K562 (cell line): ENCODE data around the gene MALAT1. TPM values are rescaled to one million over a fixed set of nuclear protein-coding genes. Genes with fewer than 3 reads are reported as not detected.

Source experiments
- AFF4 ChIP-seq: sonication (generic); formaldehyde crosslinking; IDR thresholded peaks from 2 replicates; pipeline ENCODE4 v1.8.0; 2023; ENCODE audit warnings: mild to moderate bottlenecking, missing genetic modification reagents
- ARID1B ChIP-seq: fragments of 450-650 bp; IDR thresholded peaks from 2 replicates; pipeline ENCODE4 v1.6.1; 2016; ENCODE audit warnings: antibody characterized with exemption, mild to moderate bottlenecking, inconsistent platforms
- ARNT ChIP-seq, 2 experiments: fragments of 450-650 bp; IDR thresholded peaks; 2 replicates each; pipeline ENCODE4 v1.6.1; 2016; ENCODE audit warnings: mild to moderate bottlenecking in 1 of 2
- CEBPB ChIP-seq: fragments of 450-650 bp; IDR thresholded peaks from 2 replicates; pipeline ENCODE4 v1.6.1; 2016; ENCODE audit warnings: missing genetic modification characterization, missing compliant biosample characterization
- GABPB2 ChIP-seq: fragments of 250-450 bp; sonication (Bioruptor Pico); conservative IDR thresholded peaks from 2 replicates; pipeline ENCODE4 v1.5.1; 2021; ENCODE audit warnings: mild to moderate bottlenecking
- JUN ChIP-seq, 2 experiments: sonication (generic) in 1 of 2; formaldehyde crosslinking in 1 of 2; IDR thresholded peaks; 2 replicates each; pipeline versions ENCODE4 v1.6.1 to v1.8.0; 2012 to 2022; ENCODE audit warnings: borderline replicate concordance in 2 of 2, mild to moderate bottlenecking in 2 of 2, improper control_type of control experiment in 1 of 2, low read depth in 1 of 2, low read length in 1 of 2, missing genetic modification reagents in 1 of 2
- RBFOX2 ChIP-seq: fragments of 200-400 bp; formaldehyde crosslinking; IDR thresholded peaks from 2 replicates; pipeline ENCODE4 v1.6.1; 2017; ENCODE audit warnings: low read depth, mild to moderate bottlenecking, low read length, moderate library complexity
- SNIP1 ChIP-seq: fragments of 450-650 bp; IDR thresholded peaks from 2 replicates; pipeline ENCODE4 v1.7.1; 2017; ENCODE audit warnings: low read depth, mild to moderate bottlenecking
- ZNF184 ChIP-seq: sonication (generic); formaldehyde crosslinking; IDR thresholded peaks from 2 replicates; pipeline ENCODE4 v1.5.0; 2020; ENCODE audit warnings: missing genetic modification reagents
- ZNF41 ChIP-seq: fragments of 250-450 bp; sonication (Bioruptor Pico); conservative IDR thresholded peaks from 2 replicates; pipeline ENCODE4 v1.4.0; 2020; ENCODE audit warnings: mild to moderate bottlenecking
- polyA plus RNA-seq, 8 experiments: library from polyadenylated mRNA; depleted of rRNA in 4 of 8; stranded (reverse) in 5 of 8; unstranded in 3 of 8; fragments of >200 nt; fragmentation: Nextera tagmentation in 2 of 8; fragmentation: Illumina TruSeq in 1 of 8; extraction: Ambion mirVana in 2 of 8; extraction: Trizol in 1 of 8; gene quantifications; 2 replicates each; pipeline versions ENCODE4 v1.2.1 to v1.2.3, GENCODE V29; 2011 to 2014; ENCODE audit warnings: inconsistent platforms in 1 of 8, missing spikeins in 1 of 8
- total RNA-seq, 7 experiments: library from RNA; depleted of rRNA in 6 of 7; stranded (reverse); fragments of >200 nt in 6 of 7; fragmentation: Illumina TruSeq in 2 of 7; extraction: Trizol in 2 of 7; gene quantifications; 2 replicates each; pipeline versions ENCODE4 v1.2.1 to v1.2.3, GENCODE V29; 2011 to 2021; ENCODE audit warnings: low replicate concordance in 1 of 7
- TF ChIP-seq, protein P1 (sequence below), 2 experiments: fragments of 450-650 bp in 1 of 2; sonication (generic) in 1 of 2; formaldehyde crosslinking; conservative IDR thresholded peaks; 2 replicates each; pipeline versions ENCODE4 v1.4.0 to v1.8.1; 2020 to 2022; ENCODE audit warnings: mild to moderate bottlenecking in 1 of 2, missing genetic modification reagents in 1 of 2
- TF ChIP-seq, protein P2 (sequence below): sonication (generic); formaldehyde crosslinking; IDR thresholded peaks from 2 replicates; pipeline ENCODE4 v1.8.1; 2023; ENCODE audit warnings: mild to moderate bottlenecking, missing genetic modification reagents, moderate library complexity
- TF ChIP-seq, protein P3 (sequence below), 2 experiments: fragments of 450-650 bp; IDR thresholded peaks; 2 replicates each; pipeline ENCODE4 v1.6.1; 2018; ENCODE audit warnings: mild to moderate bottlenecking in 2 of 2, low read depth in 1 of 2; ENCODE audit not compliant: partially characterized antibody in 2 of 2
- TF ChIP-seq, protein P4 (sequence below): fragments of 250-450 bp; sonication (Bioruptor Pico); IDR thresholded peaks from 2 replicates; pipeline ENCODE4 v1.4.0; 2020; ENCODE audit warnings: borderline replicate concordance

Gene MALAT1
- total and polyA plus RNA-seq, 9 of the 15 experiments (the other 6 are each of a cell fraction or from before 2014, with no cell fraction given), result 363 to 8,715 (median 2,351) TPM

- TF ChIP-seq AFF4 (CRISPR knock-in tag), result peak; percentile 92
- TF ChIP-seq ZNF41 (CRISPR knock-in tag), result no peak
- peak; percentile 72 for TF ChIP-seq ARID1B
- no peak for TF ChIP-seq ZNF184 (CRISPR knock-in tag)
- TF ChIP-seq GABPB2, result no peak
- peak; percentile 96 for TF ChIP-seq JUN (IDR thresholded peaks at IDR 0.05; ENCODE audit: borderline replicate concordance, low read depth, low read length)
- 0 out of 2 replicates have a peak, but pooled peaks have one; percentile 16 for TF ChIP-seq JUN (CRISPR knock-in tag; IDR thresholded peaks at IDR 0.05; ENCODE audit: borderline replicate concordance)
- TF ChIP-seq, protein P1, sequence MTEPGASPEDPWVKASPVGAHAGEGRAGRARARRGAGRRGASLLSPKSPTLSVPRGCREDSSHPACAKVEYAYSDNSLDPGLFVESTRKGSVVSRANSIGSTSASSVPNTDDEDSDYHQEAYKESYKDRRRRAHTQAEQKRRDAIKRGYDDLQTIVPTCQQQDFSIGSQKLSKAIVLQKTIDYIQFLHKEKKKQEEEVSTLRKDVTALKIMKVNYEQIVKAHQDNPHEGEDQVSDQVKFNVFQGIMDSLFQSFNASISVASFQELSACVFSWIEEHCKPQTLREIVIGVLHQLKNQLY (CRISPR knock-in tag; conservative IDR thresholded peaks at IDR 0.05), result no peak
- TF ChIP-seq SNIP1, result no peak
- TF ChIP-seq, protein P2, sequence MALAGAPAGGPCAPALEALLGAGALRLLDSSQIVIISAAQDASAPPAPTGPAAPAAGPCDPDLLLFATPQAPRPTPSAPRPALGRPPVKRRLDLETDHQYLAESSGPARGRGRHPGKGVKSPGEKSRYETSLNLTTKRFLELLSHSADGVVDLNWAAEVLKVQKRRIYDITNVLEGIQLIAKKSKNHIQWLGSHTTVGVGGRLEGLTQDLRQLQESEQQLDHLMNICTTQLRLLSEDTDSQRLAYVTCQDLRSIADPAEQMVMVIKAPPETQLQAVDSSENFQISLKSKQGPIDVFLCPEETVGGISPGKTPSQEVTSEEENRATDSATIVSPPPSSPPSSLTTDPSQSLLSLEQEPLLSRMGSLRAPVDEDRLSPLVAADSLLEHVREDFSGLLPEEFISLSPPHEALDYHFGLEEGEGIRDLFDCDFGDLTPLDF (CRISPR knock-in tag), result 0 out of 2 replicates have a peak, but pooled peaks have one; percentile 29
- TF ChIP-seq, protein P3, sequence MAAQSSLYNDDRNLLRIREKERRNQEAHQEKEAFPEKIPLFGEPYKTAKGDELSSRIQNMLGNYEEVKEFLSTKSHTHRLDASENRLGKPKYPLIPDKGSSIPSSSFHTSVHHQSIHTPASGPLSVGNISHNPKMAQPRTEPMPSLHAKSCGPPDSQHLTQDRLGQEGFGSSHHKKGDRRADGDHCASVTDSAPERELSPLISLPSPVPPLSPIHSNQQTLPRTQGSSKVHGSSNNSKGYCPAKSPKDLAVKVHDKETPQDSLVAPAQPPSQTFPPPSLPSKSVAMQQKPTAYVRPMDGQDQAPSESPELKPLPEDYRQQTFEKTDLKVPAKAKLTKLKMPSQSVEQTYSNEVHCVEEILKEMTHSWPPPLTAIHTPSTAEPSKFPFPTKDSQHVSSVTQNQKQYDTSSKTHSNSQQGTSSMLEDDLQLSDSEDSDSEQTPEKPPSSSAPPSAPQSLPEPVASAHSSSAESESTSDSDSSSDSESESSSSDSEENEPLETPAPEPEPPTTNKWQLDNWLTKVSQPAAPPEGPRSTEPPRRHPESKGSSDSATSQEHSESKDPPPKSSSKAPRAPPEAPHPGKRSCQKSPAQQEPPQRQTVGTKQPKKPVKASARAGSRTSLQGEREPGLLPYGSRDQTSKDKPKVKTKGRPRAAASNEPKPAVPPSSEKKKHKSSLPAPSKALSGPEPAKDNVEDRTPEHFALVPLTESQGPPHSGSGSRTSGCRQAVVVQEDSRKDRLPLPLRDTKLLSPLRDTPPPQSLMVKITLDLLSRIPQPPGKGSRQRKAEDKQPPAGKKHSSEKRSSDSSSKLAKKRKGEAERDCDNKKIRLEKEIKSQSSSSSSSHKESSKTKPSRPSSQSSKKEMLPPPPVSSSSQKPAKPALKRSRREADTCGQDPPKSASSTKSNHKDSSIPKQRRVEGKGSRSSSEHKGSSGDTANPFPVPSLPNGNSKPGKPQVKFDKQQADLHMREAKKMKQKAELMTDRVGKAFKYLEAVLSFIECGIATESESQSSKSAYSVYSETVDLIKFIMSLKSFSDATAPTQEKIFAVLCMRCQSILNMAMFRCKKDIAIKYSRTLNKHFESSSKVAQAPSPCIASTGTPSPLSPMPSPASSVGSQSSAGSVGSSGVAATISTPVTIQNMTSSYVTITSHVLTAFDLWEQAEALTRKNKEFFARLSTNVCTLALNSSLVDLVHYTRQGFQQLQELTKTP (IDR thresholded peaks at IDR 0.05; ENCODE audit: low read depth in 1 of 2, partially characterized antibody in 2 of 2), result peak; percentile 69 to 94
- TF ChIP-seq RBFOX2, result peak; percentile 99
- TF ChIP-seq, protein P4, sequence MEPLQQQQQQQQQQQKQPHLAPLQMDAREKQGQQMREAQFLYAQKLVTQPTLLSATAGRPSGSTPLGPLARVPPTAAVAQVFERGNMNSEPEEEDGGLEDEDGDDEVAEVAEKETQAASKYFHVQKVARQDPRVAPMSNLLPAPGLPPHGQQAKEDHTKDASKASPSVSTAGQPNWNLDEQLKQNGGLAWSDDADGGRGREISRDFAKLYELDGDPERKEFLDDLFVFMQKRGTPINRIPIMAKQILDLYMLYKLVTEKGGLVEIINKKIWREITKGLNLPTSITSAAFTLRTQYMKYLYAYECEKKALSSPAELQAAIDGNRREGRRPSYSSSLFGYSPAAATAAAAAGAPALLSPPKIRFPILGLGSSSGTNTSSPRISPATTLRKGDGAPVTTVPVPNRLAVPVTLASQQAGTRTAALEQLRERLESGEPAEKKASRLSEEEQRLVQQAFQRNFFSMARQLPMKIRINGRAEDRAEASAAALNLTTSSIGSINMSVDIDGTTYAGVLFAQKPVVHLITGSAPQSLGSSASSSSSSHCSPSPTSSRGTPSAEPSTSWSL (CRISPR knock-in tag), result no peak
- TF ChIP-seq ARNT (IDR thresholded peaks at IDR 0.05), result peak; percentile 48 to 78; a peak in 2 of 4 replicates
- peak; percentile 84 for TF ChIP-seq CEBPB
Measured at GRCh38 chr11:65477149-65477965, 21.5 kb upstream of the MALAT1 start (continued).
